Activated CD4-positive, alpha-beta T cell treated with anti-CD3 and anti-CD28 coated beads for 36 hours (primary cell): Measurements from ENCODE around the gene TMEM190. TPM values are rescaled to one million over a fixed set of nuclear protein-coding genes. Genes with fewer than 3 reads are reported as not detected.

Source experiments
- ATAC-seq: fragments of 200-7000 bp; cut with Tn5 transposase; one replicate; pipeline ENCODE4 v1.10.0; 2021; ENCODE audit warnings: mild to moderate bottlenecking, moderate library complexity
- CTCF ChIA-PET: fragments of 350-600 bp; sonication (Branson Sonifier 250); formaldehyde crosslinking; loops from one replicate; lab custom pipeline; 2021; ENCODE audit warnings: antibody characterized with exemption; lab: Charles Lee
- POLR2A ChIA-PET: fragments of 350-600 bp; sonication (Branson Sonifier 250); formaldehyde crosslinking; loops from one replicate; lab custom pipeline; 2021; ENCODE audit warnings: antibody characterized with exemption, inconsistent platforms; lab: Charles Lee
- DNase-seq: peaks from one replicate; pipeline ENCODE4 v3.0.0-alpha.2; 2020
- H3K27ac Mint-ChIP-seq: one replicate; pipeline ENCODE4 v1.8.0; 2021; ENCODE audit warnings: mixed read lengths
- H3K27me3 Mint-ChIP-seq: one replicate; pipeline ENCODE4 v1.8.0; 2021; ENCODE audit warnings: mixed read lengths
- H3K36me3 Mint-ChIP-seq: one replicate; pipeline ENCODE4 v1.8.0; 2021; ENCODE audit warnings: low read depth, mixed read lengths
- H3K4me1 Mint-ChIP-seq: one replicate; pipeline ENCODE4 v1.8.0; 2021; ENCODE audit warnings: mixed read lengths
- H3K4me3 Mint-ChIP-seq: one replicate; pipeline ENCODE4 v1.8.0; 2021; ENCODE audit warnings: mild to moderate bottlenecking, moderate library complexity, mixed read lengths
- H3K9me3 Mint-ChIP-seq: one replicate; pipeline ENCODE4 v1.8.0; 2021; ENCODE audit warnings: low read depth, mixed read lengths
- intact Hi-C, 2 experiments: fragments of 100-400 bp; cut with DNase I in 1 of 2; cut with micrococcal nuclease in 1 of 2; formaldehyde crosslinking; loops; one replicate each; pipeline versions ENCODE4 v1.14.2 to v1.15.1; 2022 to 2024; cut with DNase I, micrococcal nuclease
- total RNA-seq, 2 experiments: library from RNA; stranded (reverse); gene quantifications; one replicate each; pipeline ENCODE4 v1.2.3, GENCODE V29; 2021

The TMEM190 gene
- total RNA-seq, 2 experiments from 2014 or later: not detected

- peak; percentile 98 for DNase-seq
- Mint-ChIP-seq H3K27me3 (no peaks in the 10 kb centered on the region), H3K4me1 (peaks cover 50% of the 10 kb centered on the region), H3K36me3 (peaks cover 56% of the 10 kb centered on the region), H3K27ac (peak overlapping the region; percentile 98), H3K4me3 (peak overlapping the region; percentile 89), H3K9me3 (no peaks in the 10 kb centered on the region)
- ChIA-PET CTCF (interaction anchor here (0.6 to 1.7 kb wide), 8 partner anchors 13 to 269 kb away, joined by 3 to 10 read pairs (median 4); partner anchors contain the start of gene KMT5C), POLR2A (interaction anchor here (1.0 to 3.1 kb wide), 4 partner anchors 22 to 130 kb away, joined by 3 to 19 read pairs (median 8); partner anchors contain the start of genes KMT5C, PPP6R1 and UBE2S)
- intact Hi-C loops: loop anchor here (1.0 to 10.0 kb wide), 19 partner anchors 23 to 1194 kb away; partner anchors contain the start of genes KMT5C (in 2 of the 2), EPN1 (in 1 of the 2), FIZ1 (in 1 of the 2) and HSPBP1 (in 1 of the 2)
- ATAC-seq: peak; percentile 86
Observed at GRCh38 chr19:55384920-55385723, 8.5 kb downstream of the TMEM190 start.

GRCh38 chr19:55385724-55386492, 9.3 kb downstream of the TMEM190 start, which contains the start of gene RPL28:
Gene RPL28, plus strand, starts transcription at chr19:55385932. Its CDS starts 426 bp downstream, at chr19:55386358.
- Mint-ChIP-seq H3K27me3 (no peaks in the 10 kb centered on the region), H3K27ac (peak within 1 kb of the TSS; percentile 98), H3K4me3 (peak within 1 kb of the TSS; percentile 89), H3K4me1 (peaks cover 51% of the 10 kb centered on the region), H3K36me3 (peaks cover 61% of the 10 kb centered on the region), H3K9me3 (no peaks in the 10 kb centered on the region)
- ATAC-seq (peak; percentile 85), DNase-seq (peak; percentile 98)
- POLR2A ChIA-PET: interaction anchor here (0.6 to 0.7 kb wide), 2 partner anchors 150 to 214 kb away, joined by 3 read pairs; partner anchors contain the start of gene ZNF524
- intact Hi-C loops: loop anchor here (1.0 to 10.0 kb wide), 18 partner anchors 22 to 1195 kb away; partner anchors contain the start of genes KMT5C (in 2 of the 2), EPN1 (in 1 of the 2), FIZ1 (in 1 of the 2) and HSPBP1 (in 1 of the 2)
- CTCF ChIA-PET: no interaction called here

- ChIA-PET CTCF (interaction anchor here (1.1 kb wide), 1 partner anchor 132 kb away, joined by 3 read pairs; no protein-coding TSS in a partner anchor), POLR2A (interaction anchor here (0.6 to 0.7 kb wide), 3 partner anchors 48 to 213 kb away, joined by 3 read pairs; partner anchors contain the start of gene ZNF524)
- ATAC-seq (no peak), DNase-seq (peak; percentile 59)
- no peaks in the 10 kb centered on the region for H3K9me3 Mint-ChIP-seq
- H3K36me3 Mint-ChIP-seq: peaks cover 59% of the 10 kb centered on the region
- no peaks in the 10 kb centered on the region for H3K27me3 Mint-ChIP-seq
- H3K4me1 Mint-ChIP-seq: peaks cover 49% of the 10 kb centered on the region
- intact Hi-C loops: loop anchor here (5.0 to 10.0 kb wide), 2 partner anchors 84 to 738 kb away; partner anchors contain the start of gene ZNF787 (in 1 of the 2)
- peak overlapping the region; percentile 89 for H3K4me3 Mint-ChIP-seq
- H3K27ac Mint-ChIP-seq: peak overlapping the region; percentile 98
Observed at GRCh38 chr19:55386493-55386971, 9.9 kb downstream of the TMEM190 start.

GRCh38 chr19:55387736-55388497, 11.3 kb downstream of the TMEM190 start:
- intact Hi-C loops: loop anchor here (5.0 to 10.0 kb wide), 2 partner anchors 86 to 737 kb away; partner anchors contain the start of gene ZNF787 (in 1 of the 2)
- peak overlapping the region; percentile 89 for H3K4me3 Mint-ChIP-seq
- DNase-seq (no peak), ATAC-seq (no peak)
- peaks cover 50% of the 10 kb centered on the region for H3K36me3 Mint-ChIP-seq
- no peaks in the 10 kb centered on the region for H3K27me3 Mint-ChIP-seq
- H3K4me1 Mint-ChIP-seq: peaks cover 39% of the 10 kb centered on the region
- no peaks in the 10 kb centered on the region for H3K9me3 Mint-ChIP-seq
- CTCF ChIA-PET: no interaction called here
- peak overlapping the region; percentile 98 for H3K27ac Mint-ChIP-seq
- POLR2A ChIA-PET: interaction anchor here (0.6 to 4.0 kb wide), 3 partner anchors 18 to 322 kb away, joined by 3 to 41 read pairs (median 4); partner anchors contain the start of gene UBE2S

GRCh38 chr19:55389386-55390317, 13.0 kb downstream of the TMEM190 start:
- ChIA-PET POLR2A (interaction anchor here (0.6 to 4.0 kb wide), 7 partner anchors 11 to 874 kb away, joined by 3 to 41 read pairs (median 3); partner anchors contain the start of genes KMT5C and UBE2S), CTCF (interaction anchor here (0.6 to 1.7 kb wide), 2 partner anchors 15 to 89 kb away, joined by 3 read pairs; no protein-coding TSS in a partner anchor)
- H3K4me1 Mint-ChIP-seq: peaks cover 32% of the 10 kb centered on the region

GRCh38 chr19:55390461-55390880, 13.8 kb downstream of the TMEM190 start:
- no peak for DNase-seq
- no peak overlapping the region for H3K4me3 Mint-ChIP-seq
- intact Hi-C loops: no loop called here
- ChIA-PET POLR2A (interaction anchor here (0.6 to 4.0 kb wide), 4 partner anchors 12 to 156 kb away, joined by 3 to 41 read pairs (median 4); partner anchors contain the start of genes PPP6R1 and UBE2S), CTCF (interaction anchor here (1.7 kb wide), 1 partner anchor 89 kb away, joined by 3 read pairs; no protein-coding TSS in a partner anchor)
- H3K27ac Mint-ChIP-seq: no peak overlapping the region
- H3K9me3 Mint-ChIP-seq: no peaks in the 10 kb centered on the region
- H3K36me3 Mint-ChIP-seq: peaks cover 50% of the 10 kb centered on the region
- H3K4me1 Mint-ChIP-seq: peaks cover 31% of the 10 kb centered on the region
- H3K27me3 Mint-ChIP-seq: no peaks in the 10 kb centered on the region
- no peak for ATAC-seq

More at GRCh38 chr19:55389386-55390317, 13.0 kb downstream of the TMEM190 start:
- peak overlapping the region; percentile 48 for H3K4me3 Mint-ChIP-seq
- ATAC-seq (no peak), DNase-seq (no peak)
- no peaks in the 10 kb centered on the region for H3K9me3 Mint-ChIP-seq
- H3K27ac Mint-ChIP-seq: peak overlapping the region; percentile 51
- intact Hi-C loops: loop anchor here (5.0 to 10.0 kb wide), 2 partner anchors 87 to 735 kb away; partner anchors contain the start of gene ZNF787 (in 1 of the 2)
- peaks cover 50% of the 10 kb centered on the region for H3K36me3 Mint-ChIP-seq
- no peaks in the 10 kb centered on the region for H3K27me3 Mint-ChIP-seq

- POLR2A ChIA-PET: interaction anchor here (0.6 to 4.0 kb wide), 3 partner anchors 15 to 132 kb away, joined by 3 to 41 read pairs (median 5); partner anchors contain the start of genes ISOC2, PPP6R1 and UBE2S
- Mint-ChIP-seq H3K4me3 (no peak overlapping the region), H3K27me3 (no peaks in the 10 kb centered on the region), H3K36me3 (peaks cover 43% of the 10 kb centered on the region), H3K9me3 (no peaks in the 10 kb centered on the region), H3K27ac (no peak overlapping the region), H3K4me1 (peaks cover 31% of the 10 kb centered on the region)
- intact Hi-C loops: no loop called here
- CTCF ChIA-PET: interaction anchor here (0.5 to 1.7 kb wide), 2 partner anchors 90 to 112 kb away, joined by 3 read pairs; no protein-coding TSS in a partner anchor
- DNase-seq: no peak
- no peak for ATAC-seq
Observed at GRCh38 chr19:55391191-55391670, 14.6 kb downstream of the TMEM190 start.

- Mint-ChIP-seq H3K4me1 (peaks cover 29% of the 10 kb centered on the region), H3K9me3 (no peaks in the 10 kb centered on the region), H3K36me3 (peaks cover 36% of the 10 kb centered on the region), H3K27me3 (no peaks in the 10 kb centered on the region), H3K27ac (no peak overlapping the region), H3K4me3 (no peak overlapping the region)
- ATAC-seq (no peak), DNase-seq (no peak)
- ChIA-PET POLR2A (interaction anchor here (1.5 kb wide), 1 partner anchor 15 kb away, joined by 6 read pairs; the partner anchor contains the start of gene UBE2S), CTCF (no interaction called here)
- intact Hi-C loops: no loop called here
Observed at GRCh38 chr19:55391702-55392615, 15.3 kb downstream of the TMEM190 start.
